Dermis blood vessel endothelial cell (primary cell): Measurements from ENCODE around the gene CIB4. TPM values are rescaled to one million over a fixed set of nuclear protein-coding genes. Genes with fewer than 3 reads are reported as not detected.

Source experiments
- DNase-seq: peaks from one replicate; pipeline ENCODE4 v3.0.0; 2010
- total RNA-seq: library from RNA; depleted of rRNA; stranded (reverse); fragments of >200 nt; gene quantifications from 2 replicates; pipeline ENCODE4 v1.2.3, GENCODE V29; 2014

CIB4 gene
- total RNA-seq, 1 donor from 2014 or later = not detected

DNA sequence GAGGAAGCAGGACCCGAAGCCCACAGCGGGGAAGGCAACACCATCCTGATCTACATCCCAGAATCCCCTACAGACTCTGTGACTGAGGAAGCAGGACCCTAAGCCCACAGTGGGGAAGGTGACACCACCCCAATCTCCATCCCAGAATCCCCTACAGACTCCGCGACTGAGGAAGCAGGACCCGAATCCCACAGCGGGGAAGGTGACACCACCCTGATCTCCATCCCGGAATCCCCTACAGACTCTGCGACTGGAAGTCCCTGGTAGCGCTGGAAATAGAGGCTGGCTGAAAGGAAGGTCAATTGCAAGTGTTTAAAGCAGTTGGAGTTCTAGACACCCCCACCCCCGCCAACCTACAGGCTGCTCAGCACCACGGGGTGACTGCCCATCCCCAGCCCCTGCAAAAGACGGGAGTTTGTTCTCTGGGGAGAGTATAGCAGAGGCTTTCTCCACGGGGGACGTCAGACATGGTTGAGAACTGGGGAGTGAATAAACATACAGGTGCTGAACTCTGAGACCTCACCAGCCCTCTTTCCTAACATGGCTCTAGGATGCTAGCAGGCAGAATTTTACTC lies 21.0 kb downstream of the CIB4 start:
- DNase-seq = no peak

DNA sequence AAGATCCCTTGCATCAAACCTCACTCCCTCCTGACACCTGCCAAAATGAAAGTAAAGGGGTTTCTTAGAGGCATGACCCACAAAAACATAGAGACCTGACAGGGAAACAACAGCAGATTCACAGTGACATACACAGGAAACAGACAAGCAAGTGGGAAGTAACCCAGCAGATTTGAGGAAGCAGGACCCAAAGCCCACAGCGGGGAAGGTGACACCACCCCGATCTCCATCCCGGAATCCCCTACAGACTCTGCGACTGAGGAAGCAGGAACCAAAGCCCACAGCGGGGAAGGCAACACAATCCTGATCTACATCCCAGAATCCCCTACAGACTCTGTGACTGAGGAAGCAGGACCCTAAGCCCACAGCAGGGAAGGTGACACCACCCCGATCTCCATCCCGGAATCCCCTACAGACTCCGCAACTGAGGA lies 21.6 kb downstream of the CIB4 start:
- no peak for DNase-seq

GRCh38 chr2:26619096-26619495 lies 22.1 kb downstream of the CIB4 start:
- no peak for DNase-seq

GRCh38 chr2:26618611-26619010 lies 22.6 kb downstream of the CIB4 start:
- DNase-seq = no peak

DNA sequence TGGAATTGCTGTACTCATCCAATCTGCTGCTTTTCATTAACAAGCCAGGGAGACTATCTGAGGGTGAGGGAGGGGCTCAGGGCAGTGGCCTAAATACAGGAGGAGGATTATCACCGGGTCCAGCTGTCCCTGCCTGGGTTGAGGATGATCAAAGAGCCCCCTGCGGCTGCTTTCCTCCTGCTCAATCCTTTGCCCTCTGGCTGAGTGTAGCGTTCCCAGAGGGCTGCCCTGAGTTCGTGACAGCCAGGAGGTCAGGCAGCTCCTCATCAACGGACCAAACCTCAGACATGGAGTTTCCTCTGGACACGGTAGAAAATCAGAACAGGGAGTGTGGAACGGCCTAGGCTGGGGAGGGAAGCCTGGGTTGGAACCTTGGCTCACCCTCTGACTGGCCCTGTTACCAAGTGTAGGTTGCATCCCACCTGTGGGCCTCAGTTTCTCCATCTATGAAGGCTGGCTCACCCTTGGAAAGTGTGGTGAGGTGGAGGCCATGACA lies 23.5 kb downstream of the CIB4 start:
- no peak for DNase-seq

GRCh38 chr2:26616706-26617587 lies 24.2 kb downstream of the CIB4 start:
- no peak for DNase-seq

DNA sequence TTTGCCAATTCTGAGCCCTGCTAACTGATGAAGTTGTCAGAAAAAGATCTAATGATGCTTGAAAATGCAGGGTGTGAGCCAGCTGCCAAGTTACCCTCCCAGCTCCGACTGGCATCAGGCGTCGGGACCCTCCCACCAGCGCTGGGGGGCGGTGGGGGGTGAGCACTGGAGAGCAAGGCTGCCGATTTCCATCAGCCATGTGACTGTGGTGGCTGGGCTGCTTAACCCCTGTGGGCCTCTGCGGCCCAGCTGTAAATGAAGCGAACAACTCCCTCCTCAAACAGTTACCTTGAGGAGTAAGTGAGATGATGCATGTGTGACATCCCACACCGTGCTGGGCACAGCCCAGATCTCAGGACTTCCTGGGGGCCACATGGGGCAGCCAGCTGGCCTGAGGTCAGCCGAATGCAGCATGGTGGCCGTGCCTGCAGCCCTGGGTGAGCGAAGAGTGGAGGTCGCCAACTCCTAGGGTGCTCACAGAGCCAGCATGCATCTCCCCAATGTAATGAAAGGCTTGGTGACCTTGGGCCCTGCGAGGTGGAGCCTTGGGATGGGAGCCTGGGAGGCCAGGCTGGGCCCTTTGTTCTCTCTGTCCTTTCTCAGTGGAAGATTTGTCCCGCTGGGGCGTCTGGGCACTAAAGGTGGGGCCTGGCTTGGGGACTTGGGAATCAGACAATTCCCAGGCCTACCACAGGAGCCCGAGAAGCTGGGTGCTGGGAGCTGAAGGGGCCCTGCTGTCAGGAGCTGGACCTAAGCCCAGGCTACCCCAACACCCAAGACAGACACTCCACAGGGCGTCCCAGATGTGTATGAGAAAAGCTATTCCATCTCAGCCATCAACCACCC lies 25.1 kb downstream of the CIB4 start:
- DNase-seq = no peak

DNA sequence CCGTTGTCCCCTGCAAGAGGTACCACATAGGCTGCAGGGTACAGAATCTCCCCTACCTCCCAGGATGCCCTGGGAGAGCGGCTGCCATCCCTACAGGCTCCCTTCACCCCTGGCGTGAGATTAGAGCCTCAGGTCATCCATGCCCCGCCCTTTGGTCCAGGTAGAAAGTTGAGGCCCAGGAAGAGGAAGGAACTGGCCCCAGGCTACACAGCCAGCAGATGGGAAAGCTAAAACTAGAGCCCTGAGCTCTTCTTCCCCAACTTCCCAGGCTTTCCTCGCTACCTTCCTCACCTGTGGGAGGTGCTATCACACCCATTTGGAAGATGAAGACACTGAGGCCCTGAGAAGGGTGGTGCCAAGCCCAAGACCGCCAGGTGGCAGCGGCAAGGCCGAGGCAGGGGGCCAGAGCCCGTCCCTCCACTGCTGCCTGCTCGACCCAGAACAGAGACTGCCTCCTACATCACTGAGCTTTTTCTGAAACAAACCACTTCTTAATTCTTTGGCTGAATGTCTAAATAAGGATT lies 25.8 kb downstream of the CIB4 start:
- DNase-seq = no peak

- DNase-seq = no peak
Measured at GRCh38 chr2:26614216-26615138, 26.7 kb downstream of the CIB4 start.

DNA sequence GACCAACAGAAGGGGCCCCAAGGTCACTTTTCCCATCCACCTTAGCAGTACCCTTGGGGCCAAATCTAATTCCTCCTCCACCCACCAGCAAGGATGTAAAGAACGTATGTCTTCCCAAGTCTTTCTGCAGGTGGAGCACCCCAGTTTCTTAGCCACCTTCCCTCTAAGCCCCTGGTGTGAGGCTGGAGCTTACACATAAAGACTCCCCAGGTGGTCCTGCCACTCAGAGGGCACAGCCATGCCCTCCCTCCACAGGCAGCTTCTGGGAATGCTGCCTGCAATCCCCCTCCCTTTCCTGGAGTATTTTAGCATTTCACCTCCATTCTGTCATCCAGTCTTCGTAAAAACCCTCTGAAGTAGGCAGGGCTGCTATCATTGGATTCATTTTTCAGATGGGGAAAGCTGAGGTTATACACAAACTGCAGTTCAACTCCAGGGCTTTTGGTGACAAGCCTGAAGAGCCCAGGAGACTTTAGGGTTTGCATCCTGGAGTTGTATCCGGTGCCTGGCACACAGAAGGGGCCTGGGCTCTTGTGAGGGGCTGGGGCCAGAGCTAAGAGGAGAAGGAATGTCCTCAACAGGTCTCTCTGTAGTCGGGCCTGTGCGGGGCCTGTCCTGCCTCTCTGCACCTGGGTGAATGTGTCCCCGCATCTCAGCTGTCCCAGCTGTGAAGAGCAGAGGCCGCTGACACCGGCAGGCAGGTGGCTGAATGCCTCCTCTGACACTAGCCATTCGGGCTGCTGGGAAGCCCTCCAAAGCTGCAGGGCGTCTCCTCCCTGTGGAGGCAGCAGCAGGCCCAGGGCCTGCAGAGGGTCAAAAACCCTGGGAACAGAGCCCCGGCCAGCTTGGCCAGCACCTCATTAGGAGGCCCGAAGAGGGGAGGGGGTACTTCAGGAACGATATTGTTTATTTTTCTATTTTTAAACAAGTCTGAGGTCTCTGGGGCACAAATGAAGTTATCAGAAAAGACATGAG lies 27.6 kb downstream of the CIB4 start:
- no peak for DNase-seq

DNA sequence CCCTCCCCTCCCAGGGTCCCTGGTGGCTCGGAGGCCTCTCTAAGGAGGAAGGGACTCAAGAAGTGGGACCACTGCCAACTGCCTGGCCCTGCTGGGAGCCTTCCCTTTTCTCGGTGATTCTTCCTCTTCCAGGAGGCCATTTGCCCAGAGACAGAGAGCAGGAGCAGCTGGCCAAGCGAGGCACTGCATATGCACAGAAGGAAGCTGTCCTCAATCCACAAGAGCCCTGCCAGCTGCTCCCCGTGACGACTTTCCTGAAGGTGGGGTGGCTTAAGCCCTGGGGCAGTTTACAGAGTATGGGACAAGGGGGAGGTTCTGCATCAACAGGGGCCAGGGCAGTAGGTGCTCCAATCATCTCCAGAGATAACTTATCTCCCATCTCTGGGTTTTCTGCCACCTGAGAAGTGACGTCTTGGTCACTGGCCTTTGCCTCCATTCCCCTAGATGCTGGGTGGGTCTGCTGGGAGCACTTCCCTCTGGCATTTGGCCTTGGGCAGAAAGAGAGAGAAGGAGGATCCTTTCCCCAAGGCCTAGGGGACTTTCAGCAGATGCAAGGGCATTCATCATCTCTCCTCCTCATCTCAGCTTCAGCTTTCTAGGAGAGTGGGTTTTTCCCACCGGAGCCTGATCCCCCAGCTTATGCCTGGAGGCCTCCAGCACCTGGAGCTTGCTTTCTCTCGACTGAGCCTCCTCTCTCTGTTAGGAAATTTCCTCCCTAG lies 28.5 kb downstream of the CIB4 start:
- no peak for DNase-seq

DNA sequence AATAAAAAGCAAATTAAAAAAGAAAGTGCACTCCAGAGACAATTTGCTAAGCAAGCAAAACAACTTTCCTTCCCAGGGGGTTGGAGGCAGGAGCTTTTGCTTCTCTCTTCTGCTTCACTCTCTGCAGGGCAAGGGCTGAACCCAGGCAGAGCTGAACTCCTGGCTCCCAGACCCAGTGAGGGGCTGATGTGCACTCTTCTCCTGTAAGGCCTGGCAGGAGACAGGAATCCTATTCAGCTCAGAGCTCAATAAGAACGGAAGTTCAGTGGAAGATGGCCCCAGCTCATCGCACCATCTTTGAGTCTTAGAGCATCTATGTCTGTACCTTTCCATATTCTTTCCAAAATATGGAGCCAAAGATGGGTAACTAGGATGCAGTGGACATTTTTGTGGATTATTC lies 29.1 kb downstream of the CIB4 start:
- no peak for DNase-seq

- no peak for DNase-seq
Measured at GRCh38 chr2:26610504-26611335, 30.4 kb downstream of the CIB4 start.

DNA sequence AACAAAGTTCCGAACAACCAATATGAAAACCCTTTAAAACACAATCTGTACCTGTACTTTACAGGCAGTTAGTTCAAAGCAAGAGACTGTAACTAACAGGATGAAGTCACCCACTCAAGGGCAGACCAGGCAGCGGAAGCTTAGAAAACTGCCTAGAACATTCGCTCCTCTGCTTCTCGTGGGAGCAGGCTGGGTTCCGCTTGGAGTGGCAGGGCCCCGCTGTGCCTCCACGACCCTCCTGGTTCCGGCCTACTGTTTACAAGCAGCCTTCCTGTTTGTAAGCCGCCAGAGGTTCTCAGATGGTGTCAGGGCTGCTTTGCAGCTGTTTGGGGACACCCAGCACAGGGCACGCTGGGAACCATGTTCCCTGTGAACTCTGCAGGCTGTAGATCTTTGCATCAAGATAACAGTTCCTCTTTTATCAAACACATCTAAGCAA lies 31.3 kb downstream of the CIB4 start:
- DNase-seq = no peak

GRCh38 chr2:26609205-26609631 lies 31.9 kb downstream of the CIB4 start:
- no peak for DNase-seq

- no peak for DNase-seq
Measured at GRCh38 chr2:26608557-26608956, 32.6 kb downstream of the CIB4 start.

DNA sequence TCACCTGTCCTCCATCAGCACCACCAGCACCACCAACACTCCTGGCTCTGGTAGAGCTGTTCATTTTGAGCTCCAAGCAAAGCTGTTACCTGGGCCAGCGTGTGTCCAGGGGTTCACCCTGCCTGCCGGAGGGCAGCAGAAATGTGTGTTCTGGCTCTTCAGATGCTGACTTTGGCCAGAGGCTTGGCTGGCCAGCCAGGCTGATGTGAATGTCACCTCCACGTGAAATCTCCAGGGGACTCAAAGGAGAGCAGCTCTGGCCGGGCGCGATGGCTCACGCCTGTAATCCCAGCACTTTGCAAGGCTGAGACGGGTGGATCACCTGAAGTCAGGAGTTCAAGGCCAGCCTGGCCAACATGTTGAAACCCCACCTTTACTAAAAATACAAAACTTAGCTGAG lies 33.5 kb downstream of the CIB4 start:
- no peak for DNase-seq

- DNase-seq = no peak
Measured at GRCh38 chr2:26606847-26607190, 34.3 kb downstream of the CIB4 start.
